ENCODE results near the gene SLC35E1.
A peak's percentile ranks its signal among the peaks of the same experiment; 100 is the strongest.

Gene SLC35E1

GRCh38 chr19:16596399-16596798 lies 24.2 kb upstream of the SLC35E1 start:
- H3K4me1 ChIP-seq (ENCODE audit: insufficient read depth, low read length): peaks cover 39% of the 10 kb centered on the region
- no peak overlapping the region for H3K4me3 ChIP-seq (ENCODE audit: low read depth in 1 of 2, low read length in 2 of 2)
- no peak overlapping the region for H3K9ac ChIP-seq (ENCODE audit: low read length)
- H3K27me3 ChIP-seq (ENCODE audit: control insufficient read depth in 1 of 2, insufficient read depth in 2 of 2, low read length in 2 of 2): no peaks in the 10 kb centered on the region
- no peaks in the 10 kb centered on the region for H3K36me3 ChIP-seq (ENCODE audit: insufficient read depth, low read length)
- H3K27ac ChIP-seq (ENCODE audit: low read depth, low read length): no peak overlapping the region
- no peaks in the 10 kb centered on the region for H3K9me3 ChIP-seq (ENCODE audit: low read length)

GRCh38 chr19:16595097-16595496 lies 22.9 kb upstream of the SLC35E1 start:
- H3K4me1 ChIP-seq (ENCODE audit: insufficient read depth, low read length): peaks cover 33% of the 10 kb centered on the region
- H3K27me3 ChIP-seq (ENCODE audit: control insufficient read depth in 1 of 2, insufficient read depth in 2 of 2, low read length in 2 of 2): no peaks in the 10 kb centered on the region
- no peak overlapping the region for H3K9ac ChIP-seq (ENCODE audit: low read length)
- no peaks in the 10 kb centered on the region for H3K9me3 ChIP-seq (ENCODE audit: low read length)
- no peaks in the 10 kb centered on the region for H3K36me3 ChIP-seq (ENCODE audit: insufficient read depth, low read length)
- no peak overlapping the region for H3K4me3 ChIP-seq (ENCODE audit: low read depth in 1 of 2, low read length in 2 of 2)
- H3K27ac ChIP-seq (ENCODE audit: low read depth, low read length): no peak overlapping the region

- Histone ChIP-seq H3K9ac (ENCODE audit: low read length) (no peak overlapping the region), H3K4me3 (ENCODE audit: low read depth in 1 of 2, low read length in 2 of 2) (no peak overlapping the region), H3K4me1 (ENCODE audit: insufficient read depth, low read length) (peaks cover 30% of the 10 kb centered on the region), H3K9me3 (ENCODE audit: low read length) (no peaks in the 10 kb centered on the region), H3K36me3 (ENCODE audit: insufficient read depth, low read length) (no peaks in the 10 kb centered on the region), H3K27me3 (ENCODE audit: control insufficient read depth in 1 of 2, insufficient read depth in 2 of 2, low read length in 2 of 2) (no peaks in the 10 kb centered on the region), H3K27ac (ENCODE audit: low read depth, low read length) (no peak overlapping the region)
Observed at GRCh38 chr19:16594681-16595091, 22.5 kb upstream of the SLC35E1 start.

- Histone ChIP-seq H3K36me3 (ENCODE audit: insufficient read depth, low read length) (no peaks in the 10 kb centered on the region), H3K27me3 (ENCODE audit: control insufficient read depth in 1 of 2, insufficient read depth in 2 of 2, low read length in 2 of 2) (no peaks in the 10 kb centered on the region), H3K4me1 (ENCODE audit: insufficient read depth, low read length) (peaks cover 27% of the 10 kb centered on the region), H3K4me3 (ENCODE audit: low read depth in 1 of 2, low read length in 2 of 2) (no peak overlapping the region), H3K9me3 (ENCODE audit: low read length) (no peaks in the 10 kb centered on the region), H3K27ac (ENCODE audit: low read depth, low read length) (no peak overlapping the region), H3K9ac (ENCODE audit: low read length) (no peak overlapping the region)
Observed at GRCh38 chr19:16594131-16594586, 21.9 kb upstream of the SLC35E1 start.

GRCh38 chr19:16593181-16593580 lies 21.0 kb upstream of the SLC35E1 start:
- Histone ChIP-seq H3K9ac (ENCODE audit: low read length) (no peak overlapping the region), H3K36me3 (ENCODE audit: insufficient read depth, low read length) (no peaks in the 10 kb centered on the region), H3K27me3 (ENCODE audit: control insufficient read depth in 1 of 2, insufficient read depth in 2 of 2, low read length in 2 of 2) (no peaks in the 10 kb centered on the region), H3K27ac (ENCODE audit: low read depth, low read length) (no peak overlapping the region), H3K4me1 (ENCODE audit: insufficient read depth, low read length) (peaks cover 27% of the 10 kb centered on the region), H3K4me3 (ENCODE audit: low read depth in 1 of 2, low read length in 2 of 2) (no peak overlapping the region), H3K9me3 (ENCODE audit: low read length) (no peaks in the 10 kb centered on the region)

- no peaks in the 10 kb centered on the region for H3K36me3 ChIP-seq (ENCODE audit: insufficient read depth, low read length)
- no peak overlapping the region for H3K9ac ChIP-seq (ENCODE audit: low read length)
- H3K27ac ChIP-seq (ENCODE audit: low read depth, low read length): no peak overlapping the region
- H3K4me1 ChIP-seq (ENCODE audit: insufficient read depth, low read length): peaks cover 30% of the 10 kb centered on the region
- H3K27me3 ChIP-seq (ENCODE audit: control insufficient read depth in 1 of 2, insufficient read depth in 2 of 2, low read length in 2 of 2): no peaks in the 10 kb centered on the region
- H3K4me3 ChIP-seq (ENCODE audit: low read depth in 1 of 2, low read length in 2 of 2): no peak overlapping the region
- H3K9me3 ChIP-seq (ENCODE audit: low read length): no peaks in the 10 kb centered on the region
Observed at GRCh38 chr19:16591803-16592556, 19.8 kb upstream of the SLC35E1 start.

- Histone ChIP-seq H3K9me3 (ENCODE audit: low read length) (no peaks in the 10 kb centered on the region), H3K4me3 (ENCODE audit: low read depth in 1 of 2, low read length in 2 of 2) (no peak overlapping the region), H3K9ac (ENCODE audit: low read length) (no peak overlapping the region), H3K4me1 (ENCODE audit: insufficient read depth, low read length) (peaks cover 38% of the 10 kb centered on the region), H3K27ac (ENCODE audit: low read depth, low read length) (no peak overlapping the region), H3K36me3 (ENCODE audit: insufficient read depth, low read length) (no peaks in the 10 kb centered on the region), H3K27me3 (ENCODE audit: control insufficient read depth in 1 of 2, insufficient read depth in 2 of 2, low read length in 2 of 2) (no peaks in the 10 kb centered on the region)
Observed at GRCh38 chr19:16590876-16591802, 18.9 kb upstream of the SLC35E1 start.

GRCh38 chr19:16589917-16590316 lies 17.7 kb upstream of the SLC35E1 start:
- Histone ChIP-seq H3K27ac (ENCODE audit: low read depth, low read length) (no peak overlapping the region), H3K9ac (ENCODE audit: low read length) (no peak overlapping the region), H3K36me3 (ENCODE audit: insufficient read depth, low read length) (no peaks in the 10 kb centered on the region), H3K4me3 (ENCODE audit: low read depth in 1 of 2, low read length in 2 of 2) (no peak overlapping the region), H3K9me3 (ENCODE audit: low read length) (no peaks in the 10 kb centered on the region), H3K4me1 (ENCODE audit: insufficient read depth, low read length) (peaks cover 40% of the 10 kb centered on the region), H3K27me3 (ENCODE audit: control insufficient read depth in 1 of 2, insufficient read depth in 2 of 2, low read length in 2 of 2) (no peaks in the 10 kb centered on the region)

GRCh38 chr19:16588824-16589577 lies 16.8 kb upstream of the SLC35E1 start:
- peaks cover 46% of the 10 kb centered on the region for H3K4me1 ChIP-seq (ENCODE audit: insufficient read depth, low read length)
- no peak overlapping the region for H3K9ac ChIP-seq (ENCODE audit: low read length)
- no peak overlapping the region for H3K4me3 ChIP-seq (ENCODE audit: low read depth in 1 of 2, low read length in 2 of 2)

GRCh38 chr19:16587833-16588823 lies 15.9 kb upstream of the SLC35E1 start:
- Histone ChIP-seq H3K9me3 (ENCODE audit: low read length) (no peaks in the 10 kb centered on the region), H3K27me3 (ENCODE audit: control insufficient read depth in 1 of 2, insufficient read depth in 2 of 2, low read length in 2 of 2) (no peaks in the 10 kb centered on the region), H3K9ac (ENCODE audit: low read length) (peak overlapping the region; percentile 14), H3K36me3 (ENCODE audit: insufficient read depth, low read length) (no peaks in the 10 kb centered on the region), H3K4me3 (ENCODE audit: low read depth in 1 of 2, low read length in 2 of 2) (peak overlapping the region in 1 of 2 donors; percentile 50), H3K4me1 (ENCODE audit: insufficient read depth, low read length) (peaks cover 55% of the 10 kb centered on the region), H3K27ac (ENCODE audit: low read depth, low read length) (peak overlapping the region; percentile 6)

More at GRCh38 chr19:16588824-16589577, 16.8 kb upstream of the SLC35E1 start:
- no peaks in the 10 kb centered on the region for H3K27me3 ChIP-seq (ENCODE audit: control insufficient read depth in 1 of 2, insufficient read depth in 2 of 2, low read length in 2 of 2)
- H3K36me3 ChIP-seq (ENCODE audit: insufficient read depth, low read length): no peaks in the 10 kb centered on the region
- H3K27ac ChIP-seq (ENCODE audit: low read depth, low read length): peak overlapping the region; percentile 6
- H3K9me3 ChIP-seq (ENCODE audit: low read length): no peaks in the 10 kb centered on the region

All from muscle layer of colon (tissue), 2 donors.